8988T (cell line): Measurements from ENCODE around the gene DNTT.
"Not testable (repeated sequence)": the region's sequence is repeated elsewhere in the genome, so short reads cannot be mapped to it uniquely, and the experiment has no call there.

Source experiments
- DNase-seq: peaks from one replicate; pipeline ENCODE4 v3.0.0; 2011

The DNTT gene

DNA sequence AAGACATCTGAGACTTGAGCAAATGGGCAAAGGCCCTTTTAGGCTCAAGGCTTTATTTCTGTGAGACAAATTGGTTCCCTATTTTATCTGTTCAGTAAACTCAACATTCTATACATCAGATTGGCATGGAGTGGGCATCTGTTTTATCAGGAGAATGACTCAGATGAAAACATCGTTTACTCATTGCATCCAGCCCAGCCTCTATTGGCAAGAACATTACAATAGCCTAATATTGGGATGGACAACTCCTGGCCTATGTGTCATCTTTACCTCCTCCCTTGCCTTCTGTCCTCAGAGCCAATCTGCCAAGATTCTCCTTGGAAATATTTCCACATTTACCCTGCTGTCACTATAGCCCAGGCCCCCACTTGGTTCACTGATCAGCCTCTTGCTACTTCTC, 27.4 kb upstream of the DNTT start:
- DNase-seq: no peak

DNA sequence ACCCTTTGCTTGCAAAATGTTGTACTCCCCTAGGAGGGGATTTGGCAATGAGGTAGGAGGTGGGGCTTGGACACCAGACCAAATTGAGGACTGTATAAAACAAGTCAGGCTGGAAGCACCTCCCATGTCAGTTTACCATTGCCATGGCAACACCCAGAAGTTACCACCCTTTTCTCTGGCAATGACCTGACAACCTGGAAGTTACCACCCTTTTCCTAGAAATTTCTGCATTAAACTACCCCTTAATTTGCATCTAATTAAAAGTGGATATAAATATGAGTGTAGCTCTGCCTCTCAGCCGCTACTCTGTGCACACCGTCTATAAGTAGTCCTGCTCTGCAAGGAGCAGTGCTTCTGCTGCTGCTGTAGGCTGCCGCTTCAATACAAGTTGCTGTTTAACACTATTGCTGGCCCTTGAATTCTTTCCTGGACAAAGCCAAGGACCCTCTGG, 25.0 kb upstream of the DNTT start:
- DNase-seq: no peak

DNA sequence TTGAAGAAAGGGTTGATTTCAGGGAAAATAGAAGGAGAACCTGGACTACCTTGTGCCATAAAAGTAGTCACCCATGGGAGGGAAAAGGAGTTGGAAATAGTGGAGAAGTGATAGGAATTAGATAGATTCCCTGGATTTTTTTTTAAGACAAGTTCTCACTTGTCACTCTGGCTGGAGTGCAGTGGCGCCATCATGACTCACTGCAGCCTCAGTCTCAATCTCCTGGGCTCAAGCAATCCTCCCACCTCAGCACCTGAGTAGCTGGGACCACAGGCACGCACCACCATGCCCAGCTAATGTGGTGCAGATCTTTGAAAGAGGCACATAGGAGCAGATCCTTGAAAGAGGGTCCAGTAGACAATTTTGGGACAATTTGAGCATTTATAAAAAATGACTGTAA, 23.4 kb upstream of the DNTT start:
- no peak for DNase-seq

DNA sequence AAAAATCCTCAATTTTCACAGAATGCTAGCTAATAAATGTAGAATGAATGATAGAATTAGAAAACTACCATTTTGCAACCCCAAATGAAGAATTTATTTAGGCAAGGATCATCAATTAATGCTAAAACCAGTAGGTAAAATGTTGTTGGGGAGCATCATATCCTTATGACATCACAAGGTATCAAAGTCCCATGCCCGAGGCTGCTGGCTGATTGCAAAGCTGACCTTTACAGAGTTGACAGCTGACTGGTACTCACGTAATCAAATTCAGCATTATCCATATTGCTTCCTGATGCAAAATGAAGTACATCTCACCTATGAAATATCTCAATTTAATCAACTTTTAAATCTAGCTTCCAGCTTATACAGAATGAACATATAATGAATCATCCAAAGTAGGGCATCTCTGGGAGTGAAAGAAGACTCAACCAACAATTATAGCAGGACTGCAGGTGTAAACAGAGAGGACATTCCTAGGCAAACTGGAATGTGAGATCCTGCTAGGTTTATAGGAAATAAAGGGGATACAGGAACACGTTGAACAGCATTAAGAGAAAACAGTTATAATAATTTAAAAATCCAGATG, 22.7 kb upstream of the DNTT start:
- DNase-seq: no peak

DNA sequence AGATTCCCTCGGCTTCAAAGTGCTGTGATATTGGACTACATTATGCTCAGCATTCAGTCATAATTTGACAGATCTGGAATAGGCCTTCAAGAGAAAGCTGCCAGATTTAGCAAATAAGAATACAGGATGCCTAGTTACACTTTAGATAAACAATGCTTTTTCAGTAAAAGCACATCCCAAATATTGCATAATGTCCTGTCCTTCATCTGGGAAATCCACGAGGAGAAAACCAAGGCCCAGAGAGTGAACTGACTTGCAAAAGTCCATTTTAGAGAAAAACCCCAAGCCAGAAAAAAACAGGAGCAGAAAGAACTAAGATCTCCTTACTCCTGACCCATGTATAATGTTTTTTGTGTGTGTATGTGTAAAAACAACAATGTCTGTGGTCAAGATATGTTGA, 20.9 kb upstream of the DNTT start:
- DNase-seq: no peak

DNA sequence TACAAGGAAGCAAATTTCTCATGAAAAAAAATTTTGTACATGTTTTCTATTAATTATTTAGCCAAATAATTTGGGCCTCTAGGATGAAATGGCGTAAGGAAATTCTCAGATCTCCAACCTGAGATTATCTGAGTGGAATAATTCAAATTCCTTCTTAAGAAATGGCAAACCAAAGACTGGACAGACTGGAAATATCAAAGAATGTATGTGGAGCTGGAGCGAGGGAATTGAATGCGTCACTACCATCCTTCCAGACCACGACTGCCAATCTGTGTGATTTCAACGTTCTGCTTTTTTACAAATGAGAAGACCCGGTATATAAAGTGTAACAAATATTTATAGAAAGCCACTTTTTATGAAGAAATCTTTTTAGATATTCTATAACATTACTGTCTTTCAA, 20.5 kb upstream of the DNTT start:
- no peak for DNase-seq

DNA sequence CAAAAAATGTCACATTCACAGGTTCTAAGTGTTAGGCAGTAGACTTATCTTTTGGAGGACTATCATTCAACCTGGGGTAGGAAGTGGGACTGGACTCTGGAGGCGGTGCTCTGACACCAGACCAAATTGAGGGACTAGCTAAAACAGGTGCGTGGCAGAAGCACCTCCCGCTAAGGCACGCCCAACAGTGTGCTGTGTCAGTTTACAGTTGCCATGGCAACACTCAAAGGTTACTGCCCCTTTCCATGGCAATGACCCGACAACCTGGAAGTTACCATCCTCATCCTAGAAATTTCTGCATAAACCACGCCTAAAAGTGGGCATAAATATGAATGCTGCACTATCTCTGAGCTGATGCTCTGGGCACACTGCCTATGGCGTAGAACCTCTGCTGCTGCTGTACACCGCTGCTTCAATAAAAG, 18.9 kb upstream of the DNTT start:
- DNase-seq: no peak

DNA sequence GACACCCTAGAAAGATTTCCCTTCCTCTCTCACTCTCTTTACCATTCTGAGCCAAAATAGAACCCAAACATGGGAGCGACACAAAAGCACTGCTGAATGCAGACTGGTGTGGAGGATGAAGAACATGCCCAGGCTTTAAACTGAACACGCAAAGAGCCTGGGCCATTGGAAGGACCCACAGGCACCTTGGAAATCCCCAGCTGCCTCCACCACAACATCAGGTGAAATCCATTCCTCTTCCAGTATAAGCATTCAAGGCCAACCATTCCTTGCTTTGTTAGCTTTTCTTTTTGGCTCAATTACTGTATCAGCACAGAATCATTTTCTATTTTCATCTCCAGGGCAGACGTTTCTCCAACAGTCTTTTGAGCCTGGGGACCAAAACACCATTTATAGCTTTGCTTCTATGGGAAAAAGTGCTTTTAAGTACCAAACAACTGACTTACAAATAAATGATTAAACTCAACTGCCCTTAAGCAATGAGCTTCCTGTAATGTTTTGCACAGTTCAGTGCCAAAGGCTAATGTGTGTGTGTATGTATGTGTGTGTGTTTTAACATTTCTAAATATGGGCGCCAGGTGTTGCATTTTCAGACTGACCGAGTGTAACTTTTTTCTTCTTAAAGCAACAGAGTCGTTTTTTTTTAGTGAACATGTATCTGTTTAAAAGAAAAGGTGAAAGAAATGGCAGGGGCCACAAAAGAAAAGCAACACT, 16.7 kb upstream of the DNTT start:
- no peak for DNase-seq

DNA sequence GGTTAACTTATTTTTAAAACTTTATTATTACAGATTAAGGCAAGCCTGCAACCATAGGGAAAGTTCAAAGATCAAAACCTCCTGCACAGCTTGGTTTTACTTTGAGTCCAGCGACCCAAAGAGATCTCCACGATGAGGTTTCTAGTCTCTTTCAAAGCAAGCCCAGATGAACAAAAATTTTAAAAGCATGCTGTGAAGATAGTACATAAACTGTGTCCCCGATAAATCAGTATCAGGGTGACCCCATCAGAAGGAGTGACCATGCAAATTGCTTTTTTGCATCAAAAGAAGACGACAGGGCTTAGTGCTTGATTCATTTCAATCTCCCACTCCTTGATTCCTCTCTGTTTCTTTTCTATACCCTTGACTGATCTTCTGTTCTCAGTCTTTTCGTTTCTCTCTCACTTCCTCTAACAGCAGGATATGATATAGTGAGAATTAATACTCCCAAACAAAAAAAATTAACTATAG, 16.0 kb upstream of the DNTT start:
- DNase-seq: no peak

DNA sequence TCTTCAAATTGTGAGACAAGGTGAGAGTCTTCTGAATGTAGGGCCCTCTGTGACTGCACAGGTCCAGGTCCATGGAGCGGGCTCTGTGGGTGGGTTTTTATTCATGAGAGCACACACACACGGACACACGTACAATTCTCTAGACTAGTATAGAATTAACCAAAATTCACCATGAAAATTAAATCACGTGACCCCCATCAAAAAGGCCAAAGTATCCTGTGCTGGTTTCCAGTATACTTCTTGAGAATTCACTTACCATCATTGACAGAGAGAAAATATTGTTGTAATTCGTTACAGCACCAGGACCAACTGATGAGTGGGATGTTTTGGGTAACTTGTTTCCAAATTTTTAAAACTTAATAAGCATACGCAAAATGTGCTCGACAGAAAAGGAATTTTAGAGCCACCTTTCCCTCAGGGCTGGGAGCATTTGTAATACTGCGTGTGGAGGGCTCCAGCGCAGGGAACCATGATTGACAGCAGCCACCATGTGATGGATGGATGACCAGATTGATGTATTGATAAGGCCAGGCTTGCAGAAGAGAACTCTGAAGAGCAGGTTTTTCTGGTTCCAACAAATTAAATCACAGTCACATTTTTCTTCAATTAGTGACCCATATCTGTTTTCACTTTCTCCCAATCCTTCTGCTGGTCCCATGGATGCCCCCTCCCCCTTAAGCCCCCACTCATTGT, 14.9 kb upstream of the DNTT start:
- DNase-seq: no peak

DNA sequence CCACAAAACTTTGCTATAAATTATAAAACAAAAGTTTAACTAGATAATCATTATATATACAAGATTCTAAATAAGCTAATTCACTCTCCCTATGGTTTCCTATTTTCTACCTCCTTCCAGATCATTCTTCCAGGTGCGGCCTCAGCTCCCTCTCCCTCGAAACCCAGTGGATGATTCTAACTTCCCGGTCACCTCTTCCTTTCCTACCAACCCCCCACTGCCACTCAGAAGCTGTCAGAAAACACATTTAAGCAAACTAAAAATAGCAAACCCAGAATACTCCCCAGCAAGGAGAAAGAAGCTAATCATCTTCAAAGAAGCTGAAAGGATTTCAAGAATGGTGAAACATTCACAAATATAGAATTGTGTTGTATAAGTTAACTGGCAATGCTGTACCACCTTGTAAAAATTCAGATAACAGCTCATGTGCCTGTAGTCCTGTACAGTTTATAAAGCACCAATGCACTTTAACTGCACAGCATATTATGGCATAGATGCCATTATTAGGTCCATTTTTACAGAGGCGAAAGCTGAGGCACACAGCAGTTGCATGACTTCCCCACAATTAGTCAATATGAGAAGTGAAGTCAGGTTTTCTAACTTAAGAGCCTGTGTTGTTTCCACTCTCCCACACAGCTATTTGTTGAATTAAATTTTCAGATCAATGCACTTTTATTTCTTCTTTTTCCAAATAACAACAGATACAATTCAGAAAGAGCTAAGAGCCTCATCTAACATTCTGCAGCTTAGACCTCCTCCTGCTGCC, 13.7 kb upstream of the DNTT start:
- no peak for DNase-seq

DNA sequence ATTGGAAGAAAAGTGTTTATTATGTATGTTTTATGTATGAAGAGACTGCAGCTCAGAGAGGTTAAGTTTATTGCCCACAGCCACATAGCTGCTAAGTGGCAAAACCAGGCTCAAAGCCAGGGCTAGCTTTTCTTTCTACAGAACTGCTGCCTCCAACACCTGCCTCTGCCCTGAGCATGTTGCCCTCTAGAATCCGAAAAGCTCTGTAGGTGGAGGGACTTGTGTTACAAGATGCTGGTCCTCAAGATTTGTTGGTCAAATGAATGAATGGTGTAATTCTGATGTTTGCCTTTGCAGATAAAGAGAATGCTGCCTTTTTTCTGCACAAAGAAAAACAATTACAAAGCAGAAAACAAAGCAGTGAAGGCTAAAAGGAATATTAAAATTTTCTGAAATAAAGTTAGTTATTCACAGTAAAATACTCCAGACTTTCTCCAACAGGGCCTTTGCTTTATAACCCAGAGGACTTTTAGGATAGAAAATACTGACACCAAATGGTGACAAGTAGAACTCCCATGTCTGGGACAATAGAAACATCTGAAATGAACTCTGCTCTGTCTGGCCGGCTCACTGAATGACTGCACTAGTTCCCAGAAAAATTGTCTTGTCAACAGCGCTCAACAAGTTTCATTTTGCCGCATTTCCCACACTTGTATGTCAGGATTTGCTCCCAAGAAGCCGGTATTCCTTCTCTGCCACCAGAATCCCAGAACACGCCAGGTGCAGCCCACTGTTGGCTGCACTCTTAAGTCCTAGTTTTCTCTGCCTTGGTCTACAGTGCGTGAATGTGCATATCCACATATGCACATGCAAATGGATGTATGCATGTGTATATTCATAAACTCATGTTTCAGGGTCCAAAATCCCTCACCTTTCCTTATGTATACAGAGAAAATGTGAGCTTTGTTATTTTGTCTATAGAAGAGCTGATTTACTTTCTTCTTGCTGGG, 11.0 kb upstream of the DNTT start:
- DNase-seq: no peak

DNA sequence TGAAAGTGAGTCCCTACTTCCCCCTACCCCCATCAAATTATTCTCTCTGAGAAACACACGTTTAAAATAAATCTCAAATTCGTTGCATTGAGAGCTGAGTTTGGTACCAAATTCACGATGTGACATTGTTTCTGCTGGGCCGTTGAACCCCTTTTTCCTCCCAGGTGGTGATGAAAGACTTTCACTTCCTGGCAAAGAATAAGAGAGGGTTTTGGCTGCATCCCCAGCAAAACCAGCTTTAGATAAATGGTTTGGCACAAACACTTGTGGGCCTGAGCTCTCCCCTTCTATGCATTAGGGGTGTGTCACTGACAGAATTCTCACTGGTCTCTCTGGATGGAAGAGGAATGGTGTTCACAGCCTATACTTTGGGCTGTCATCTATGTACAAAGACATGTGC, 8.8 kb upstream of the DNTT start:
- DNase-seq: no peak

DNA sequence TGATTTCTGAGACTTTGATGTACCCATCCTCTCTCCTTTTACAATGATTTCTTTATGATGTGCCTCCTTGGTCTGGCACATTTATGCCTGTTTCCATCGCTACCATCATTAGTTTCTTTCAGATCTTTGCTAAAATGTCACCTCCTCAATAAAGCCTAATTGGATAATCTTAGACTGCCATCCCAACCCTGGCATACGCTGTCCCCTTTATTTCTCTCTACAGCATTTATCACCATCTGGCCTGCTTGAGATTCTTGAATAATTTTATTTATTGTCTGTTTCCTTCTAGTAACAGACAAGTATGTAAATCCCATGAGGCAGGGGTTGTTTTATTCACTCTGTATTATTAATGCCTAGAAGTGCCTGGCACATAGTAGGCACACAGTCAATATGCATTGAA, 6.7 kb upstream of the DNTT start:
- DNase-seq: no peak

DNA sequence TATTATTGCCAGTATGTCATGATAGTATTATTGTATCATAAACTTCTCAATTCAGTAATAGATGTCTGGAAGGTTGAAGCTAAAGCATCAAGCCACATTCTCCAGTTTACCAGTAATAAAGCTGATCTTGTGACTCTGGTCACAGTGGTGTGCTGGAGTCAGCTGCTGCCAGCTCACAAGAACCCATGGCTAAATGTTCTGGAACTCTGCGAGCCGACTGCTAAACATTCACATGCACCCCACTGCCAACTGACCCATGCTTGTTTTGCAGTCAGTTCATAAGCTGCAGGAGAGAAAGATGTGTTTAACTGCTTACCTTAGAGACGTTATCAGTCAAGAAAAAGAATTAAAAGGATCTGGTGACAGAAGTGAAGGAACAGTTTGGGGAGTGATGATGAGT, 5.9 kb upstream of the DNTT start:
- no peak for DNase-seq

DNA sequence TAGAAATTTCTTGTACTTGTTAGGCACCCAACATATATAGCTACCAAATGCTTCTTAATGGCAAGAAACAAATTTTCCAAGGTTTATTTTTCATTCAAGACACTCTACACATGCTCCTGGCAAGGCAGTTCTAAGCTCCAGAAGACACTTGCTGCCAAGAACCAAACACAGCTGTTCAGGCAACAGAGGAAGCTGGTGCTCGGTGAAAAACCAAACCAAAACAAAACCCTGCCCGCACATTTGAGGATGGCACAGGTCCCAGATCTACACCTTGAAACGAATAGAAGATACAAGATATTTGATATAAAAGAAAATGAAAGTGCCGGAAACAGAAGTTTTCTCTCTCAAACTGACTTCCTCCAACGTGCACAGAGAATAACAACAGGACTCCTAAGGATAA, 4.9 kb upstream of the DNTT start:
- no peak for DNase-seq

DNA sequence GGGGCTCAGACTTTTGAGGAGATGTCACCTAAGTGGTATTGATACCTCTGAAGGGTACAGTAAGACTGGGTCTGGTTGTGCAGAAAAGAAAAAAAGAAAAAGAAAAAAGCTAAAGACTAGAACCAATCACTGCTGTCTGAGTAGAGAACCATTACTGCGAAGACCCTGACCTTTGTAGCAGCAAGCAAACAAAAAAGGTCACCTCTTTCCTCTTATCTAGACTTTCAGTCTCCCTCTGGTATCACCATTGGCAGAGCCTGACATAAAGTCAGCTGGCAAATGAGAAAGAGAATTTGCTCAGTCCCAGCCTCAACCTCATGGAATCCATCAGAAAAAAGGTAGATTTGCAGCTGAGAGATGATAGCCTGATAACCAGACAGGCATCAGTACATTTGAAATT, 2.6 kb upstream of the DNTT start:
- no peak for DNase-seq

DNA sequence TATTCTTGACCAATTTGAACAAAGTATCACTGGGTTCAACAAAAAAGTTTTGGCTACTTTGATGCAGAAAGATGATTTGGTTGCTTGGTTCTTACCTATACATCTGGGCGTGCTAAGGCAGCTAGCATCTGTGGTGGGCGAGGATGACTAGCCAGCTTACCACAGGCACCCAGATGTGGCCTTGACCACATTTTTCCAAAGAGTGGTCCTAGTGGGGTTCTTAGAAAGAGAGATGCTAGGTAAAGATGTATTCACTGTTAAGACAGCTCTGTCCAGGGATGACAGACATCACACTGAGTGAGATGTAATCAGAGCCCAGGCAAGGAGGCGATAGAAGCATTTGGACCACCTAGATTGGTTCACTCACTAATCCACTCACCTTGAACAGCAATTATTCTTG, 785 bp downstream of the DNTT start:
- DNase-seq: no peak

DNA sequence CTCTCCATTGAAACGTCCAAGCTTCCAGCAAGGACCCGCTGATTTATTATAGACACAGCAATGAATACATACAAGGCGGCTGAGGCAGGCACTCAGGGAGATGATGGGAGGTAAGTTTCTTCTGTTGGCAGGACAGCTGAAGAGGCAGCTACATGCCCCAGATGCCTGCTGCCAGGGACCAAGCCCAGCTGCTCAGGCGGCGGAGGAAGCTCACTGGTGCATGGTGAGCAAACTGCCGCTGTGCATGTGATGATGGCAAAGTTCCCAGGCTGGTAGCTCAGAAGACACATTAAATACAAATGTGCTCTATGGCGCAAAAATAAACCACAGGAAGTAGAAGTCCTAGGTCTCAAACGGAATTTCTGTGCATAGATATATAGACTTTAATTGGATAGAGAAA, 2.3 kb downstream of the DNTT start:
- DNase-seq: no peak

DNA sequence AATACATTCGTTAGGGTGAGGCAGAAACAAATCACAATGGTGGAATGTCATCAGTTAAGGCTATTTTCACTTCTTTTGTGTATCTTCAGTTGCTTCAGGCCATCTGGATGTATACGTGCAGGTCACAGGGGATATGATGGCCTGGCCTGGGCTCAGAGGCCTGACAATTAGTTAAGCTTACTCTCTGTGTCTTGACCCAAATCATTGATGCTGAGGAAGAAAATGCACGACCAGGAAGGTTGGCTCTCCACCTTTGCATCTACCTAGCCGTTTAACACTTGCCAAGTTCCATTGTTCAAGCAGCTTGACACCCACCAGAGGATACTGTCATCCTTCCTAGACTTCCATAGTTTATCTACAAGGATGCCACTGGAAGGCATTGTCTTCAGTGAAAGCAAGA, 4.6 kb downstream of the DNTT start:
- DNase-seq: not testable (repeated sequence)

DNA sequence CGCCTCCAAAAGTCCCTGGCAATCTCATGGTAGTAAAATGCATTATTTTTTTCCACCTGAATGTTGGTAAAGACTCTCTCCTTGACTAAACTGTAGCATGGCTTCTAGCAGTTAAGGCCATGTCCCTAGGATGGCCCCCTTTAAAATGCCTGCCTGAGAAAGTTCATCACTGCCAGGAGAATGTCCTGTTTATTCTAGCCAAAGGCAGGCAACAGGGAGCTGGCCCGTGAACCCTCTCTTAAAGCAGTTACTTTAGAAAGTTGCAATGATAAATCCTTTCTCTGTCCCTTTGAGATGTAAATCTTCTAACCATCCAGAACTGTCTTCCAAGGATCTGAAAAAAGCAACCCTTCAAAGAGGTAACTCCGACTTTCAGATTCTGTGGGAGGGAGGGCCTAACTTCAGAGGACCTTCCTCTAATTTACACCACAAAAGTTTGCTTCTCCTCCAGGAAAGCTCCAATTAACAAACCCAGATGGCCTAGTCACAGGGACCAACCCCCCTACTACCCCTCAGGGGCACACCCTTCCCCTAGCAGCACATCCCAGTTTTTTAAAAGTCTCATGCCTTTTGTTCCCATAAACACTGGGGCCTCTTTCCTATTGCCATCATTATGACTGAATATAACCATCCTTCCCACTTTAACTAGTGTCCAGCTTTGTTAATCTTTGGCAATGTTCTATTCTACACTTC, 5.5 kb downstream of the DNTT start:
- DNase-seq: no peak

DNA sequence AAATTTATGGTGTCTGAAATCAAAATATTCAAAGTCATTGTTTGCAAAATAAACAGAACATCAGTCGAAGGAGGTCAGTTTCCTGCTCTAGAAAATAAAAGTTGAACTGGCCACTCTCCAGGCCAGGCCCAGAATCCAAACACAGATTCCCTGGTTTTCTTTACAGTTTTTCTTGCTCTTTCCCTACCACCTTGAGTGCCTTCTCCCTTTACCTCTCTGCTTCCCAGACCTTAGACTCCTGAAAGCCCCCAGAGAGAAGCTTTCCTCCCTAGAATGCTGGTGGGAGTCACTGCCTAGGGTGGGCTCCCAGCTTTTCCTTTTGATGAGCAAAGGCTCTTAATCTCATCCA, 6.1 kb downstream of the DNTT start:
- no peak for DNase-seq
